HepG2 (cell line): ENCODE results near the gene NUP214.

Experiments
- ATF7-NPFF ChIP-seq: sonication (generic); formaldehyde crosslinking; IDR thresholded peaks from 2 replicates; pipeline ENCODE4 v1.8.1; 2023; ENCODE audit warnings: mild to moderate bottlenecking, low read depth, missing genetic modification reagents, moderate library complexity
- BHLHE40 ChIP-seq: IDR thresholded peaks from 2 replicates; pipeline ENCODE4 v1.6.1; 2011; ENCODE audit warnings: low read length, improper control_type of control experiment
- TF ChIP-seq, protein P1 (sequence below), 2 experiments: IDR thresholded peaks; 2 replicates each; pipeline ENCODE4 v1.6.1; 2011 to 2012; ENCODE audit warnings: low read length in 2 of 2, borderline replicate concordance in 1 of 2, low read depth in 1 of 2, mild to moderate bottlenecking in 1 of 2, moderate library complexity in 1 of 2

DNA sequence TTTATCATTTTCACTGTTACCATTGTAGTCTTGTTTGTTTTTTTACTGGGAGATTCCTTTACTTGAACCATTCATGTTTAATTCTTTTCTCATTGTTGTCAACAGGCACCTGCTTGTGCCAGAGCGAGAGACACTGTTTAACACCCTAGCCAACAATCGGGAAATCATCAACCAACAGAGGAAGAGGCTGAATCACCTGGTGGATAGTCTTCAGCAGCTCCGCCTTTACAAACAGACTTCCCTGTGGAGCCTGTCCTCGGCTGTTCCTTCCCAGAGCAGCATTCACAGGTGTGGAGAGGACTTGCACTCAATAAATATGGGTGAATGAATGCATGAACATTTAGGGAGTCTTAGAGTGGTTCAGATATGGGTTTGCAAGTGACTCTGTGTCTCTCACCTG, 37.5 kb downstream of the NUP214 start:
- TF ChIP-seq BHLHE40 (no peak), ATF7-NPFF (CRISPR knock-in tag) (no peak)
- TF ChIP-seq, protein P1, sequence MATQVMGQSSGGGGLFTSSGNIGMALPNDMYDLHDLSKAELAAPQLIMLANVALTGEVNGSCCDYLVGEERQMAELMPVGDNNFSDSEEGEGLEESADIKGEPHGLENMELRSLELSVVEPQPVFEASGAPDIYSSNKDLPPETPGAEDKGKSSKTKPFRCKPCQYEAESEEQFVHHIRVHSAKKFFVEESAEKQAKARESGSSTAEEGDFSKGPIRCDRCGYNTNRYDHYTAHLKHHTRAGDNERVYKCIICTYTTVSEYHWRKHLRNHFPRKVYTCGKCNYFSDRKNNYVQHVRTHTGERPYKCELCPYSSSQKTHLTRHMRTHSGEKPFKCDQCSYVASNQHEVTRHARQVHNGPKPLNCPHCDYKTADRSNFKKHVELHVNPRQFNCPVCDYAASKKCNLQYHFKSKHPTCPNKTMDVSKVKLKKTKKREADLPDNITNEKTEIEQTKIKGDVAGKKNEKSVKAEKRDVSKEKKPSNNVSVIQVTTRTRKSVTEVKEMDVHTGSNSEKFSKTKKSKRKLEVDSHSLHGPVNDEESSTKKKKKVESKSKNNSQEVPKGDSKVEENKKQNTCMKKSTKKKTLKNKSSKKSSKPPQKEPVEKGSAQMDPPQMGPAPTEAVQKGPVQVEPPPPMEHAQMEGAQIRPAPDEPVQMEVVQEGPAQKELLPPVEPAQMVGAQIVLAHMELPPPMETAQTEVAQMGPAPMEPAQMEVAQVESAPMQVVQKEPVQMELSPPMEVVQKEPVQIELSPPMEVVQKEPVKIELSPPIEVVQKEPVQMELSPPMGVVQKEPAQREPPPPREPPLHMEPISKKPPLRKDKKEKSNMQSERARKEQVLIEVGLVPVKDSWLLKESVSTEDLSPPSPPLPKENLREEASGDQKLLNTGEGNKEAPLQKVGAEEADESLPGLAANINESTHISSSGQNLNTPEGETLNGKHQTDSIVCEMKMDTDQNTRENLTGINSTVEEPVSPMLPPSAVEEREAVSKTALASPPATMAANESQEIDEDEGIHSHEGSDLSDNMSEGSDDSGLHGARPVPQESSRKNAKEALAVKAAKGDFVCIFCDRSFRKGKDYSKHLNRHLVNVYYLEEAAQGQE (IDR thresholded peaks at IDR 0.05; ENCODE audit: borderline replicate concordance in 1 of 2, low read depth in 1 of 2, low read length in 2 of 2), result no peak
